ENCODE measurements around the gene ITGA11. TPM values are rescaled to one million over a fixed set of nuclear protein-coding genes. Genes with fewer than 3 reads are reported as not detected.

The ITGA11 gene
- total and polyA plus RNA-seq, 2 of the 13 experiments (the other 11 are each of a cell fraction or from before 2014, with no cell fraction given): not detected

GRCh38 chr15:68378595-68378994, 53.4 kb downstream of the ITGA11 start (continued):
- TF ChIP-seq NR1H2 (CRISPR knock-in tag; IDR thresholded peaks at IDR 0.05; ENCODE audit: borderline replicate concordance, low read depth) (no peak), REL (CRISPR knock-in tag; conservative IDR thresholded peaks at IDR 0.05) (no peak), HINFP (CRISPR knock-in tag; IDR thresholded peaks at IDR 0.05; ENCODE audit: low read depth) (no peak), DPF2 (CRISPR knock-in tag; IDR thresholded peaks at IDR 0.05; ENCODE audit: borderline replicate concordance, low read depth) (no peak), ZSCAN20 (CRISPR knock-in tag; IDR thresholded peaks at IDR 0.05; ENCODE audit: borderline replicate concordance) (no peak), GFI1 (CRISPR knock-in tag; IDR thresholded peaks at IDR 0.05; ENCODE audit: borderline replicate concordance) (no peak), NR2C2 (CRISPR knock-in tag; IDR thresholded peaks at IDR 0.05; ENCODE audit: borderline replicate concordance) (no peak), ZNF264 (CRISPR knock-in tag; IDR thresholded peaks at IDR 0.05) (no peak)

GRCh38 chr15:68377766-68378165, 54.2 kb downstream of the ITGA11 start:
- in situ Hi-C loops (cut with HindIII; ENCODE audit: extremely low pct_ligation_motif_present, low pct_unique_long_range_greater_than_20kb): no loop called here
- Histone ChIP-seq H3K4me3 (replicated peaks in 1 of 3; ENCODE audit: insufficient read depth in 1 of 3, low read depth in 2 of 3, low read length in 3 of 3) (no peak overlapping the region), H3K36me3 (replicated peaks in 1 of 2; ENCODE audit: control insufficient read depth in 1 of 2, insufficient read depth in 2 of 2, low read length in 2 of 2) (no peaks in the 10 kb centered on the region), H3K4me2 (ENCODE audit: low read depth, low read length) (no peak overlapping the region), H3K4me1 (ENCODE audit: insufficient read depth, low read length) (peaks cover 10% of the 10 kb centered on the region), H3K9me3 (ENCODE audit: low read length) (no peaks in the 10 kb centered on the region), H3K79me2 (ENCODE audit: insufficient read depth, low read length) (no peaks in the 10 kb centered on the region), H2AFZ (ENCODE audit: low read length) (no peak overlapping the region), H3K27ac (ENCODE audit: extremely low read length, insufficient read depth, low read length) (no peak overlapping the region), H3K27me3 (ENCODE audit: control insufficient read depth in 1 of 2, insufficient read depth in 2 of 2, low read length in 2 of 2) (peaks cover 0 to 3% of the 10 kb centered on the region in 2 experiments; a peak in 2 of 5 replicates), H3K9ac (ENCODE audit: insufficient read depth, low read depth, low read length) (no peak overlapping the region), H4K20me1 (ENCODE audit: insufficient read depth, low read length) (no peaks in the 10 kb centered on the region)
- FAIRE-seq (no peak), DNase-seq (ENCODE audit: low spot score) (no peak), ATAC-seq (no peak)
- intact Hi-C loops (cut with micrococcal nuclease; ENCODE audit: unreplicated experiment): no loop called here
- ChIA-PET POLR2A (no interaction called here), CTCF (ENCODE audit: low intra/inter-chr PET ratio, low total read pairs) (no interaction called here)
- no TSS peak for BruUV-seq (replicated peaks)
- no peak for TF ChIP-seq HCFC1 (IDR thresholded peaks at IDR 0.05; ENCODE audit: low read depth, low read length)
- TF ChIP-seq MBNL3 (CRISPR knock-in tag; conservative IDR thresholded peaks at IDR 0.05): no peak
- no peak for TF ChIP-seq STAG1 (CRISPR knock-in tag; IDR thresholded peaks at IDR 0.05)
- TF ChIP-seq GTF2F1 (IDR thresholded peaks at IDR 0.05; ENCODE audit: low read length): no peak
- no peak for TF ChIP-seq ZNF317 (CRISPR knock-in tag; IDR thresholded peaks at IDR 0.05)
- no peak for TF ChIP-seq NR1H2 (CRISPR knock-in tag; IDR thresholded peaks at IDR 0.05; ENCODE audit: borderline replicate concordance, low read depth)
- TF ChIP-seq ZNF644 (CRISPR knock-in tag; IDR thresholded peaks at IDR 0.05; ENCODE audit: low read depth): no peak
- no peak for TF ChIP-seq ZMYM4 (CRISPR knock-in tag; IDR thresholded peaks at IDR 0.05)
- no peak for TF ChIP-seq ZNF12 (CRISPR knock-in tag; IDR thresholded peaks at IDR 0.05)
- WGBS (ENCODE audit: low lambda C conversion rate): 50% methylated on average over 3 of the region's 3 CpGs
